ENCODE results near the gene AVL9.

- no peak for TF ChIP-seq POLR2A (IDR thresholded peaks at IDR 0.05)
- no peak for TF ChIP-seq CTCF (IDR thresholded peaks at IDR 0.05)
- TF ChIP-seq EP300 (IDR thresholded peaks at IDR 0.05; ENCODE audit: low read depth) = no peak
Observed at GRCh38 chr7:32605032-32605431, 109.7 kb downstream of the AVL9 start.
